ENCODE data around the gene SPSB4. TPM values are rescaled to one million over a fixed set of nuclear protein-coding genes. Genes with fewer than 3 reads are reported as not detected.

SPSB4 gene
- total and polyA plus RNA-seq, 2 of the 8 experiments (the other 6 are each of a cell fraction or from before 2014, with no cell fraction given) = 15.1 to 17.2 TPM

DNA sequence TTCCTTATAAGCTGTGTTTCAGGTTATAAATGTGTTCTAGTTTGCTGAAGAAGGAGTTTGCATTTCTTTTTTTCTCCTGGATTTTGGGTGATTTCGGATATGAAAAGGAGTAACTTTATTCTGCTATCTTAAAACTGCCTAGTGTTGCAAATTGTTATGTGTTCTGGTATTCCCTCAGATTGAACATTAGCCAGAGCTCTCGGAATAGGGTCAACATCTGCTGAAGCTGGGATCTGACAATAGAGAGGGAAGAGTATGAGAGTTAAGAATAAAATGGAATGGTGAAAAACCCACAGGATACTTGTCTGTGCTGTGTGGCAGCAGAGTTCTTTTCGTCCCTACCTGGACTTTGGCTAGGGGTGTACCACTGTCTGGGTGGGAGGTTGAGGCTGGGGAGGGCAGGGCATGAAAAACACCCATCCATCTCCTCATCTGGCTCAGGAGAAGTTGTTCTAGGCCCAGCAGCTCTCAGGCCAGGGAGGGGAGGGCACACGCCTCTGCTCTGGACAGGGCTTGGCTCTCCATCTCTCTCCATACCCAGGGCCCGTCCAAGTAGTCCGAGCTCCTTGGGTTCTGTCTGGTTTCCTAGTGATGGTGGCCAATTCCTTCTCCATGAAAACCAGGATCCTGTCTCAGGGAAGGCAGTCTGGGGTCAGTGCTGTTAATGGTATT, 13.2 kb downstream of the SPSB4 start:
- Histone ChIP-seq H2AFZ (ENCODE audit: low read length) (no peak overlapping the region), H3K9me3 (ENCODE audit: insufficient read depth in 2 of 2, low read depth in 1 of 2, low read length in 1 of 2) (0 out of 4 replicates have a peak, but pooled peaks cover 0 to 2% of the 10 kb centered on the region in 2 experiments), H3K14ac (ENCODE audit: insufficient read length) (no peak overlapping the region), H3K18ac (ENCODE audit: extremely low read depth, low read length) (no peak overlapping the region), H2AK5ac (ENCODE audit: low read depth, low read length) (no peak overlapping the region; the same call in 1 of the 2 replicates), H3K56ac (replicated peaks; ENCODE audit: insufficient read length, low read depth, low read length) (no peak overlapping the region), H3K4ac (replicated peaks; ENCODE audit: insufficient read length, low read depth, low read length) (no peak overlapping the region), H3K79me2 (ENCODE audit: control insufficient read depth in 1 of 2, insufficient read depth in 2 of 2, low read length in 2 of 2) (peaks cover 0 to 8% of the 10 kb centered on the region in 2 experiments; a peak in 2 of 4 replicates), H3K27me3 (replicated peaks in 1 of 4; ENCODE audit: control insufficient read depth in 3 of 4, extremely low read depth in 1 of 4, insufficient read depth in 3 of 4, low read length in 3 of 4) (peaks cover 0 to 5% (median 3%) of the 10 kb centered on the region in 4 experiments; a peak in 4 of 7 replicates), H2BK15ac (ENCODE audit: low read length) (0 out of 2 replicates have a peak overlapping the region, but pooled peaks have one; percentile 37), H3K23me2 (ENCODE audit: low read depth, low read length) (no peaks in the 10 kb centered on the region), H2BK120ac (replicated peaks; ENCODE audit: low read depth, low read length) (no peak overlapping the region), H3K4me1 (replicated peaks in 1 of 4; ENCODE audit: control insufficient read depth in 3 of 4, insufficient read depth in 4 of 4, low read length in 3 of 4) (peaks cover 0 to 9% (median 2%) of the 10 kb centered on the region in 4 experiments; a peak in 4 of 7 replicates), H4K20me1 (replicated peaks in 1 of 2; ENCODE audit: control insufficient read depth in 1 of 2, insufficient read depth in 2 of 2, low read length in 2 of 2) (peaks cover 0 to 5% of the 10 kb centered on the region in 2 experiments), H2BK12ac (ENCODE audit: low read depth, low read length) (peak overlapping the region; percentile 42; the same call in 1 of the 2 replicates), H2BK5ac (ENCODE audit: low read depth, low read length) (no peak overlapping the region), H3K79me1 (ENCODE audit: low read depth, low read length) (no peaks in the 10 kb centered on the region; the same call in 1 of the 2 replicates), H3K36me3 (ENCODE audit: control insufficient read depth in 2 of 4, insufficient read depth in 4 of 4, low read length in 3 of 4) (peaks cover 0 to 10% (median 0%) of the 10 kb centered on the region in 4 experiments; a peak in 1 of 8 replicates), H4K91ac (replicated peaks; ENCODE audit: insufficient read length, low read length) (no peak overlapping the region), H3K23ac (ENCODE audit: insufficient read length) (no peak overlapping the region), H3K4me2 (ENCODE audit: insufficient read depth in 1 of 2, low read depth in 2 of 2, low read length in 2 of 2) (no peak overlapping the region), H3K27ac (ENCODE audit: low read depth, low read length) (no peak overlapping the region), H4K8ac (ENCODE audit: extremely low read depth, insufficient read depth, low read length) (no peak overlapping the region), H3K4me3 (ENCODE audit: extremely low read depth in 1 of 4, insufficient read depth in 2 of 4, low read depth in 3 of 4, low read length in 4 of 4) (no peak overlapping the region), H4K5ac (ENCODE audit: insufficient read length, low read depth, low read length) (no peak overlapping the region), H2BK20ac (ENCODE audit: low read length) (no peak overlapping the region), H3K9ac (replicated peaks in 1 of 4; ENCODE audit: extremely low read depth in 1 of 4, low read depth in 3 of 4, low read length in 3 of 4) (no peak overlapping the region)
- CTCF ChIA-PET (ENCODE audit: partially characterized antibody) = interaction anchor here (0.8 to 29.1 kb wide), 7 partner anchors 15 to 65 kb away, joined by 3 to 333 read pairs (median 4); partner anchors contain the start of gene SPSB4
- TF ChIP-seq RXRA (IDR thresholded peaks at IDR 0.05; ENCODE audit: insufficient read depth, low read depth, low read length) (no peak), NANOG (IDR thresholded peaks at IDR 0.05; ENCODE audit: insufficient read depth, low read depth, low read length, poor library complexity, severe bottlenecking) (no peak), CTBP2 (IDR thresholded peaks at IDR 0.05; ENCODE audit: borderline replicate concordance, insufficient read depth, insufficient read length, low read length) (no peak), FOSL1 (IDR thresholded peaks at IDR 0.05; ENCODE audit: insufficient read depth, low read depth, low read length) (no peak), SP1 (IDR thresholded peaks at IDR 0.05; ENCODE audit: low read depth, low read length) (no peak), GABPA (IDR thresholded peaks at IDR 0.05; ENCODE audit: borderline replicate concordance, insufficient read depth, low read length) (no peak), CREB1 (IDR thresholded peaks at IDR 0.05) (no peak), KDM5A (IDR thresholded peaks at IDR 0.05; ENCODE audit: low read length) (no peak)
- POLR2A ChIA-PET (ENCODE audit: partially characterized antibody) = interaction anchor here (0.8 to 1.4 kb wide), 2 partner anchors 12 to 31 kb away, joined by 3 read pairs; no protein-coding TSS in a partner anchor
- WGBS, 2 experiments (ENCODE audit: extremely low coverage in 1 of 2, insufficient coverage in 1 of 2, insufficient read length in 1 of 2, insufficient replicate concordance in 2 of 2, low coverage in 1 of 2, low lambda C conversion rate in 2 of 2, missing lambda C conversion rate in 1 of 2) = 88% methylated on average over 6 of the region's 6 CpGs; no CpG with 5 or more reads in 1 of the 2 experiments
- FAIRE-seq = no peak
- peak in 1 of 2 experiments; percentile 24 for DNase-seq (ENCODE audit: low read depth in 1 of 2, low spot score in 2 of 2)

Data from H1 (cell line).